ENCODE data around the gene SYNDIG1L.

SYNDIG1L gene

DNA sequence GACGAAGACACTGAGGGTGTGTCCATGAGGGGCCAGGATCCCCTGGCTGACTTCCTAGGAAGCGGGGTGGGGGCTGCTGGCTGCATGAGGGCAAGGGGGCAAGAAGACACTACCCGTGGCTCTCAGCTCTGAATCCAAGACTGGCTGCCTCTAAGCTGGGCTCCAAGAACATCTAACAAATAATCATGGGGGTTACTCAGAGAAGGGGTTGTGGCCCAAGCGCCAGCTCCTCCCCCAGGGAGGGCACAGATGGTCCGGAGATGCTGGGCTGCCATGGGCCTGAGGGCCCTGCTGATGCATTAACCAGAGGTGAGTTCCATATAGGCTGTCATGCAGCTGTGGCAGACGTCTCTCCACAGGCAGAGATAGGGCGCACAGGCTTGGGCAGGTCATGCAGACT is 14.3 kb downstream of the SYNDIG1L start:
- Histone ChIP-seq H3K9me3 (ENCODE audit: control insufficient read depth, low read length) (no peaks in the 10 kb centered on the region), H3K4me3 (ENCODE audit: low read length) (no peak overlapping the region), H3K36me3 (ENCODE audit: control insufficient read depth, insufficient read depth, low read length) (no peaks in the 10 kb centered on the region), H3K4me1 (ENCODE audit: control insufficient read depth, insufficient read depth, low read length) (no peaks in the 10 kb centered on the region), H3K9ac (ENCODE audit: low read length) (no peak overlapping the region), H3K27me3 (ENCODE audit: control insufficient read depth, insufficient read depth, low read length) (peaks cover 3% of the 10 kb centered on the region)

DNA sequence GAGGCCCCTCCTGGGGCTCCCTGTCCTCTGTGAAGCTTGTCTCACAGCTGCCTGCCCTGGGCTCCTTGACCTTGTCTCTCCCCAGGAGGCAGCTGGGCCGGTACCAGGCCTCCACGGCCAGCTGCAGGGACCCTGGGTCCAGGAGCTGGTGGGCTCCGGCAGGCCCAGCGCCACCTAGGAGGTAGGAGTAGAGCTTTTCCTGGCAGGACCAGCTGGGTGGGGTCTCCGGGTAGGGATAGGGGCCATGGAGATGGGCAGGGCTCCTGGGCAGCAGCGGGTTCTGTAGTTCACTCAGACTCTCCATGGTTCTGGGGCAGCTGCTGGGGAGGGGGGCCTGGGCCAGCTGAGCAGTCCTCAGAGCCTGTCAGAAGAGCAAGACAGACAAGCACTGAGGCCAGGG is 16.6 kb downstream of the SYNDIG1L start:
- Histone ChIP-seq H3K4me1 (ENCODE audit: control insufficient read depth, insufficient read depth, low read length) (no peaks in the 10 kb centered on the region), H3K9ac (ENCODE audit: low read length) (no peak overlapping the region), H3K9me3 (ENCODE audit: control insufficient read depth, low read length) (no peaks in the 10 kb centered on the region), H3K27me3 (ENCODE audit: control insufficient read depth, insufficient read depth, low read length) (peaks cover 9% of the 10 kb centered on the region), H3K36me3 (ENCODE audit: control insufficient read depth, insufficient read depth, low read length) (no peaks in the 10 kb centered on the region), H3K4me3 (ENCODE audit: low read length) (no peak overlapping the region)

- peaks cover 9% of the 10 kb centered on the region for H3K27me3 ChIP-seq (ENCODE audit: control insufficient read depth, insufficient read depth, low read length)
- no peak overlapping the region for H3K9ac ChIP-seq (ENCODE audit: low read length)
- no peak overlapping the region for H3K4me3 ChIP-seq (ENCODE audit: low read length)
- H3K4me1 ChIP-seq (ENCODE audit: control insufficient read depth, insufficient read depth, low read length): no peaks in the 10 kb centered on the region
- H3K9me3 ChIP-seq (ENCODE audit: control insufficient read depth, low read length): no peaks in the 10 kb centered on the region
- H3K36me3 ChIP-seq (ENCODE audit: control insufficient read depth, insufficient read depth, low read length): no peaks in the 10 kb centered on the region
Measured at GRCh38 chr14:74408870-74409269, 17.1 kb downstream of the SYNDIG1L start.

DNA sequence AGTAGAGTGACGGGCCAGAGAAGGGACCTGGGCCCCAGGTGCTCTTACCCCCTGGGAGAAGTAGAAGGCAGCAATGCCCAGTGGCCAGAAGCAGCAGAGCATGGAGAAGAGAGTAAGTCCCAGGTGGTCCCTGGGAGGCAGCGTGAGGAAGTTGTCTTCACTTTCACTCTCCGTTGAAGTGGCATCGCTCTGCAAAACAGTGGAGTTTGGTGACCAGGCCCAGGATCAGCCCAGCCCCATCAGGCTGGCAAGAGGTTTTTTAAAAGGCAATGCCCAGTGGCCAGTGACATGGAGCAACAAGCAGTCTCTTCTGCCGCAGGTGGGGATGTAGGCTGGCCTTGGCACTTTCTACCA is 18.2 kb downstream of the SYNDIG1L start:
- H3K9ac ChIP-seq (ENCODE audit: low read length): no peak overlapping the region
- H3K4me1 ChIP-seq (ENCODE audit: control insufficient read depth, insufficient read depth, low read length): no peaks in the 10 kb centered on the region
- peaks cover 14% of the 10 kb centered on the region for H3K27me3 ChIP-seq (ENCODE audit: control insufficient read depth, insufficient read depth, low read length)
- no peaks in the 10 kb centered on the region for H3K9me3 ChIP-seq (ENCODE audit: control insufficient read depth, low read length)
- H3K36me3 ChIP-seq (ENCODE audit: control insufficient read depth, insufficient read depth, low read length): no peaks in the 10 kb centered on the region
- no peak overlapping the region for H3K4me3 ChIP-seq (ENCODE audit: low read length)

DNA sequence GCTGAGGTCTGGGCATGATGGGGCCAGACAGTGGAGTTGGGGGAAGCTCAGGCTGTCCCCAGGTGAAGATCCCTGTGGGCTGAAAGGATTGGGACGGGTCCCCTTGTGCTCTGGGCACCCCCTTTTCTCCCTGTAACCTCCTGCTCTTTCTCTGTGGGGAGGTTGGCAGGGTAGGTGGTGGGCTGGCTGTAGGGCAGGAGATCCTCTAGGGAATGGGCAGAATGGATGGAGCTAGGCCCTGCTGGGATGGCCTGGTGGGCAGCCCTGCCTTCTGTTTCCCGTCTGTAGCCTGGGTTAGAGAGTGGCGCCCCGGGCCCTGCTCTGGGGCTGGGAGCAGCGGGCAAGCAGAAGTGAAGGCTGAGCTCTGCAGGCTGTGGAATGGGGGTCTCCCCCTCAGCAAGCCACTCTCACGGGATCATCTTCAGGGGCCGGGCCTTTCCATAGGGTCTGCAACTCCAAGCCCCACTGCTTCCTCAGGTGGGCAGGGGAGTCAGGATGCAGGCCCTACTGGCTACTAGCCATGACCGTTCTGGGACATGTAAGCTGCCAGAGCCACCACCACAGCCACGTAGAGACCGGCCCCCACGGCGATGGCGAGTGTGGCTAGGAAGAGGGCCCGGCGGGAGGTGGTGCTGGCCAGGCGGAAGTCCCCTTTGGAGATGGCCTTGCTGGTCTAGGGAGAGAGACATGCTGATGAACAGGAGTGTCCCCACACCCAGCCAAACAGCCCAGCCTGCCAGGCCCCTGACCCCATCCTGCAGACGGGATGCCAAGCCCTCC is 18.8 kb downstream of the SYNDIG1L start:
- no peak overlapping the region for H3K9ac ChIP-seq (ENCODE audit: low read length)
- no peaks in the 10 kb centered on the region for H3K36me3 ChIP-seq (ENCODE audit: control insufficient read depth, insufficient read depth, low read length)
- peaks cover 14% of the 10 kb centered on the region for H3K27me3 ChIP-seq (ENCODE audit: control insufficient read depth, insufficient read depth, low read length)
- no peak overlapping the region for H3K4me3 ChIP-seq (ENCODE audit: low read length)
- H3K9me3 ChIP-seq (ENCODE audit: control insufficient read depth, low read length): no peaks in the 10 kb centered on the region
- peaks cover 4% of the 10 kb centered on the region for H3K4me1 ChIP-seq (ENCODE audit: control insufficient read depth, insufficient read depth, low read length)

- peaks cover 11% of the 10 kb centered on the region for H3K27me3 ChIP-seq (ENCODE audit: control insufficient read depth, insufficient read depth, low read length)
- H3K9me3 ChIP-seq (ENCODE audit: control insufficient read depth, low read length): no peaks in the 10 kb centered on the region
- H3K4me3 ChIP-seq (ENCODE audit: low read length): no peak overlapping the region
- no peak overlapping the region for H3K9ac ChIP-seq (ENCODE audit: low read length)
- no peaks in the 10 kb centered on the region for H3K36me3 ChIP-seq (ENCODE audit: control insufficient read depth, insufficient read depth, low read length)
- peaks cover 12% of the 10 kb centered on the region for H3K4me1 ChIP-seq (ENCODE audit: control insufficient read depth, insufficient read depth, low read length)
Measured at GRCh38 chr14:74405663-74406062, 20.3 kb downstream of the SYNDIG1L start.

DNA sequence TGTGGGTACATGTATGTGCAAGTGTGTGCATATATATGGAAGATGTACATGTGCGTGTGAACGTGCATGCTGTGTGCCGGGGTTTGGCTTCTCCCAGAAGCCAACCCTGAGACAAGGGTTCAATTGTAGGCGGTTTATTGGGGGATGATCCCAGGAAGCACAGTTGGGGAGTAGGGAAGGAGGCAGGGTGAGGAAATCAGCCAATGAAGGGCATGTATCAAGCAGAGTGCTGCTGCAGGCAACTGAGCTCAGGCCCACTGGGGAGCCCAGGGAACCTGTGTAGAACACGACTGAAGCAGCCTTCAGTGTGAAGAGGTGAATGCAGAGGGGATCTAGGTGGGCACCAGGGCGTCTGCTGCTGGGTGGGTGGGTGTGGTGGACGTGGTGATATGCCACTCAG is 21.6 kb downstream of the SYNDIG1L start:
- Histone ChIP-seq H3K9me3 (ENCODE audit: control insufficient read depth, low read length) (no peaks in the 10 kb centered on the region), H3K27me3 (ENCODE audit: control insufficient read depth, insufficient read depth, low read length) (peaks cover 11% of the 10 kb centered on the region), H3K9ac (ENCODE audit: low read length) (no peak overlapping the region), H3K4me3 (ENCODE audit: low read length) (no peak overlapping the region), H3K4me1 (ENCODE audit: control insufficient read depth, insufficient read depth, low read length) (peaks cover 12% of the 10 kb centered on the region), H3K36me3 (ENCODE audit: control insufficient read depth, insufficient read depth, low read length) (no peaks in the 10 kb centered on the region)

DNA sequence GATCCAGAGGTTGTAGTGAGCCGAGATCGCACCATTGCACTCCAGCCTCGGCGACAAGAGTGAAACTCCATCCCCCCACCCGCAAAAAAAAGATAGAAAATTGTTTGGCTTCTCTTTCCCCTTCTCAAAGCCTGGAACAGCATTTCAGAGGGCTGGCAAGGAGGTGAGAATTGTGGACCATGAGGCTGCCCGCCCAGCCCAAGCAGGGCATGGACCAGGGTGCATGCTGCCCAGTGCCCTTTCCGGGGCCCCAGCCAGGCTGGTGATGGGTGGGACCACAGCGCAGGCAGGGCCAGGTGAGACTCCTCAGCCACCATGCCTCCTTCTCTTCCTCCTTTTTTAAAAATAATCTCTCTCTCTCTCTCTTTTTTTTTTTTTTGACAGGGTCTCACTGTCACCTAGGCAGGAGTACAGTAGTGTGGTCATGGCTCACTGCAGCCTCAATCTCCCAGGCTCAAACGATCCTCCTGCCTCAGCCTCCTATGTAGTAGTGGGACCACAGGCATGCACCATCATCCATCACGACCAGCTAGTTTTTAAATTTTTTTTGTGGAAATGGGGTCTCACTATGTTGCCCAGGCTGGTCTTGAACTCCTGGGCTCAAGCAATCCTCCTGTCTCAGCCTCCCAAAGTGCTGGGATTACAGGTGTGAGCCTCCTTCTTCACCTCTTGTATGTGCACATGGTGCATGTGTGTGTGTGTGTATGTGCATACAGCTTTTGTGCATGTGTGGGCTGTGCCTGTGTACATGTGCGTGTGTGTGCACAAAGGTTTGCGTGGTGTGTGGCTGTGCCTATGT is 22.2 kb downstream of the SYNDIG1L start:
- H3K27me3 ChIP-seq (ENCODE audit: control insufficient read depth, insufficient read depth, low read length): peaks cover 11% of the 10 kb centered on the region
- H3K9ac ChIP-seq (ENCODE audit: low read length): no peak overlapping the region
- no peaks in the 10 kb centered on the region for H3K9me3 ChIP-seq (ENCODE audit: control insufficient read depth, low read length)
- no peak overlapping the region for H3K4me3 ChIP-seq (ENCODE audit: low read length)
- H3K4me1 ChIP-seq (ENCODE audit: control insufficient read depth, insufficient read depth, low read length): peaks cover 12% of the 10 kb centered on the region
- H3K36me3 ChIP-seq (ENCODE audit: control insufficient read depth, insufficient read depth, low read length): no peaks in the 10 kb centered on the region

DNA sequence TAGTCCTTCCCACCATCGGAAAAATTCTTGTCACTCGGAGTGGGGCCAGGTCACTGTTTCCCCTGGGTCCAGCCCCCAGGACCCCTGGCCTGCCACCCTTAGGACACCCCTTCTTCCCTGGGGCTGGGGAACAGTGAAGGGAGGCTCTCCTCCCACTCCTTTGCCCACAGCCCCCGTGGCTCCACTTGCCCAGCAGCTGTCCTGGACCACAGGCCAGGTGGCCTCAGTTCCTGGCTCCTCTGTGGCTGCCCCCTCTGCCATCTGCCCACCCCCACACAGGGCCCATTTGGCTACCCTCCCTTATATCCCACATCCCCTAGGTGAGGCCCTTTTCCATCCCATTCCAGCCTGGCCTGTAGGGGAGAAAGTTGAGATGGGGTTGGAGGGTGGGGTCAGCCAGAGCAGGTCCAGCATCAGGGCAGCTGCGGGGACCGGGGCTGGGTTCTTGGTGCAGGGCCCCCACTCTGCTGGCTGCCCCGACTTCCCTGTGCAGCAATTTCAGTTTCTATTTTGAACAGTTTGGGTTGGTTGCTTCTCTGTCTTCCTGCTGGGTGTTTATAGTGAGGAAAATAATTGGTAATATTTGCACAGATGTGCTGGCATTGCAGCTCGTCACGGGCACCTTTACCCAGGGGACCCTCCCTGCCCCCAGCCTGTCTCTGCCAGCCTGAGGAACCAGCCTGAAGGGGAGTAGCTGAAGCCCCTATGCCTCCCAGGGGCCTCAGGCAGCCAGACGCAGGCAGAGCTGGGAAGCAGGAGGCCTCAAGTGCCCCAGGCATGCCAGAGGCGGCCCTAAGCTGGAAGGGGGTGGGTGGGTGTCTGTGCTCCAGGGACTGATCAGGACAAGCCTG is 23.4 kb downstream of the SYNDIG1L start:
- peaks cover 12% of the 10 kb centered on the region for H3K4me1 ChIP-seq (ENCODE audit: control insufficient read depth, insufficient read depth, low read length)
- H3K9me3 ChIP-seq (ENCODE audit: control insufficient read depth, low read length): no peaks in the 10 kb centered on the region
- H3K27me3 ChIP-seq (ENCODE audit: control insufficient read depth, insufficient read depth, low read length): peaks cover 11% of the 10 kb centered on the region
- H3K36me3 ChIP-seq (ENCODE audit: control insufficient read depth, insufficient read depth, low read length): no peaks in the 10 kb centered on the region
- H3K4me3 ChIP-seq (ENCODE audit: low read length): no peak overlapping the region
- no peak overlapping the region for H3K9ac ChIP-seq (ENCODE audit: low read length)

- H3K27me3 ChIP-seq (ENCODE audit: control insufficient read depth, insufficient read depth, low read length): peaks cover 11% of the 10 kb centered on the region
- H3K36me3 ChIP-seq (ENCODE audit: control insufficient read depth, insufficient read depth, low read length): no peaks in the 10 kb centered on the region
- peaks cover 12% of the 10 kb centered on the region for H3K4me1 ChIP-seq (ENCODE audit: control insufficient read depth, insufficient read depth, low read length)
- no peaks in the 10 kb centered on the region for H3K9me3 ChIP-seq (ENCODE audit: control insufficient read depth, low read length)
- no peak overlapping the region for H3K9ac ChIP-seq (ENCODE audit: low read length)
- no peak overlapping the region for H3K4me3 ChIP-seq (ENCODE audit: low read length)
Measured at GRCh38 chr14:74401504-74402241, 24.3 kb downstream of the SYNDIG1L start.

GRCh38 chr14:74400919-74401503 is 25.0 kb downstream of the SYNDIG1L start:
- H3K27me3 ChIP-seq (ENCODE audit: control insufficient read depth, insufficient read depth, low read length): peaks cover 11% of the 10 kb centered on the region
- peaks cover 12% of the 10 kb centered on the region for H3K4me1 ChIP-seq (ENCODE audit: control insufficient read depth, insufficient read depth, low read length)
- no peak overlapping the region for H3K9ac ChIP-seq (ENCODE audit: low read length)
- H3K4me3 ChIP-seq (ENCODE audit: low read length): no peak overlapping the region
- no peaks in the 10 kb centered on the region for H3K9me3 ChIP-seq (ENCODE audit: control insufficient read depth, low read length)
- no peaks in the 10 kb centered on the region for H3K36me3 ChIP-seq (ENCODE audit: control insufficient read depth, insufficient read depth, low read length)
